HG03108 (cell line): ENCODE results near the gene FUT3.
"Not testable (repeated sequence)": the region's sequence is repeated elsewhere in the genome, so short reads cannot be mapped to it uniquely, and the experiment has no call there.

Source experiments
- ATAC-seq: cut with Tn5 transposase; IDR thresholded peaks from one replicate; pipeline ENCODE4 v1.9.1; 2021; ENCODE audit warnings: moderate library complexity; ENCODE audit not compliant: unreplicated experiment

FUT3 gene

DNA sequence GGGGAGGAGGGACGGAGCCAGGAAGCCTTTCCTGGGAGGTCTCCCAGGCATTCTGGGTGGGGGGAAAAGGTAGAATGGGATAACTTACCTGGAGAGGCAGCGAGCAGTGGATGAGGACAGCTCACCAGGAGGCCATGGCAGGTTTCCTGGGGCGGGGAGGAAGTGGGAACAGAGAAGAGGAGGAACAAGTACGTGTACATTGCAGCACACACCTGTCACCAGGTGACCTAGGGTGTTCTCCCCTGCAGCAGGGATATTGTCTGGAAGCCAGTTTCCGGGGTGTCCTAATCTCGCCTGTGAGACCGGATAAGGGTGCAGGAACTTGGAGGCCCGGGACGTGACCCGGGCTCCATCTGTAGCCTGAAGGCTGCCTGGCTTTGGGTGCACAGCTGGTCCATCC is at the start of gene FUT3:
Gene FUT3 (minus strand): TSS at position 148 of the 400 bp plus-strand sequence.
- no peak for ATAC-seq

DNA sequence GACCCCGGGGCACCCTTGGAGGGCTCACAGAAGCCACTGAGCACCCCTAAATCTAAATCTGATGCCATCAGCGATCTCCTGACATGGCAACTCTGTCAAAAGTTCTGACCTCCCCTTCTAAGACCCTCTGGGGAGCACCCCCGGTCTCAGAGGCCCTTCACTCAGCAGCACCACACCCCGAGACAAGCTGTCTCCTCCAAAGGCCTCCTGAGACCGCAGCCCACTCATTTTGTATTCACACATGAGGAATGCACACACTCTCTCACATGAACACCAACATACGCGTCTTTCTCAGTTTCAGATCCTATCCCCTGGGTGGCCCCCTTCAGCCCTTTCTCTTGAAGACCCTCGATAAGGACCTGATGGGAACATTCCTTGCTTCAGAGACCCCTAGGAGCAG is 49.7 kb upstream of the FUT3 start:
- ATAC-seq = no peak

DNA sequence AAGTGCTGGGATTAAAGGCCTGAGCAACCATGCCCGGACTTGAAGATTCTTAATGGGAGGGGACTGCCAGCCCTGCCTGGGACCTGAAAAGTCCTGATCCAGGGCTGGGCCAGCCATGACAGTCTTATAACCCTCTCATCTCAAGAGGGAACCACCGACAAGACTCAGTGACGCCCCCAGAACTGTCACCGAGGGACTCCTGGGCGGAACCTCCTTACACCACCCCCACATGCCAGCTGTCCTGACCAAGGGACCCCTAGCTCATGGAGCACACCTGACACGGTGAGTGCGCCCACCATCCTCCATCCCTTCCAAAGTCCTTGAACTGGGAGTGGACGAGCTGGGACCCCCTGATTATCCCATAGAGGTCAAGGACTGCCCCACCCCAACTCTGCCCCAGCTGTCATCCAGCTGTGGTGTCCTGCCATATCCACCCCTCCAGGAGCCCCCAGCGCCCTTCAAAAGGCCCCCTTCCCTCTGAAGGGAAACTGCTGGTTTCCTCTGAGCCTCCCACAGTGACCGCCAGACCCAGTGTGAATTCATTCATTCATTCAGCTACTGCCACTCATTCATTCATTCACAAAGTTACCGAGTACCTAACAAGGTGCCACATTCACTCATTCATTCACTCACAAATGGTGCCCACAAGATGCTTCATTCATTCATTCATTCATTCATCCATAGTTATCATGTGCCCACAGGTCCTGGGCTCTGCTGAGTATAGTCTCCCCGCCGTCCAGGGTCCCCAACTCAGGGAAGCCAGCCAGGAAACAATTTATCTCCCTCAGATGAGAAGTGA is 48.7 kb upstream of the FUT3 start:
- no peak for ATAC-seq

DNA sequence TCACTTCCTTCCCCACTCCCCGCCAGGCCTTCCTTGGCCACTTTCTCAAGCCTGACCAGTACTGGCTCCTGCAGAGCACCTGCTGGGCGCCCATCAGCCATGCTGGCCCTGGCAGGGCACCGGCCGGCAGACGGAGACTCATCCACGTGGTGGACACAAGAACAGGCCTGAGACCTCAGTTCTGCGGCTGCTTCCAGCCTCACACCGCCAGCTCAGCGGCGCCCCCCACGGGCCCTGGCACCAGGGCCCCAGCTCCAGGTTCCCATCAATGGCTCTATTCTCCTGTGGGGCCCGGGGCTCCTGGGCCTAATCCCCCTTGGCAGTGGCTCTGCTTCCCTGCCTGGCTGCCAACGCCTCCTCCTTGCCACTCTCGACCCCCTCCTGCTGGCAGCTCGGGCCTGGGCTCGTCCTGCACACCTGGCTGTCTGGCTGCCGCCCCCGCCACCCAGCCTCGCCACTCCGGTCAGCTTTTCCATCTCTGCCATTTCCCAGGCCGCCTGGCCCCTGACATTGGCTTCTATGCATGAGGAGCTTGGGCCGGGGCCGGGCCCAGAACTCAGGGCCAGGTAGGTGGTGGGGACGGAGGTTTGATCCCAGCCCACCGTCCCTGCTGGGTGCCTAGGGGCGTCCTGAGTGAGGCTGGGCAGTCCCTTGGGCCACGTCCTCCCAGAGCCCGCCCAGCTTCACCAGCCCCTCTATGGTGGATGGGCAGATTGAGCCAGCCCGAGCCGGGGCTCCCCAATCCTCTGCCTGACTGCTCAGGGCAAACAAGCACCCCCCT is 46.1 kb upstream of the FUT3 start:
- ATAC-seq = no peak

DNA sequence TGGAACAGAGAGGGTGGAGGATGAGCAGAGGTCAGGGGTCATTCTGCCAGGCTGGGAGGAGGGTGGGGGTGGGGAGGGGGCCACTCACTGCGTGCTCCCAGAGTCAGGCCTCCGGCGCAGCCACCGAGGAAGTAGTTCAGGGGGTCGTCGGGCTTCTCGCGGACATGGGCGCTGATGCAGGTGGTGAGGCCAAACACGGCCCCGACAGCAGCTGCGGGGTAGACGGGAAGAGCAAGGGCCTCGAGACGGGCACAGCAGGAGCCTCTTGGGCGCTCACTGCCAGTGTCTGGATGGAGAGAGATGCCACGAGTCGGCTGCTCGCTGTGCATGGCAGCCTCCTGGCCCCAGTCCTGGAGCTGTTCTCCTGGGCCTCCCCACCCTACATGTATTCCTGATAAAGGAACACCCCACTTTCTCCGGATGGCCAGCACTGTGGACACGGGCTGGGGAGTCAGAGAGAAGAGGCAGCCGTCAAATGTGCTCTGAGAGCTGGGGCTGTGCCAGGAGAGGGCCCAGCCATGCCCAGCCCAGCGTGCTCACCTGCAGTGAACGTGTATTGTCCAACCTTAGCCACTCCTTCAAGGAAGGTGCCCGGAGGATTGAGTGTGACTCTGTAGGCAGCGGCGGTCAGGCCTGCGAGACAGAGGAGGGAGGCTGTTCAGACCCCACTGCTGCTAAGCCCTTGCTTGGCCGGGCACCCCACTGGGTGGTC is 45.3 kb upstream of the FUT3 start:
- no peak for ATAC-seq

- ATAC-seq = no peak
Measured at GRCh38 chr19:5895890-5896289, 44.6 kb upstream of the FUT3 start.

DNA sequence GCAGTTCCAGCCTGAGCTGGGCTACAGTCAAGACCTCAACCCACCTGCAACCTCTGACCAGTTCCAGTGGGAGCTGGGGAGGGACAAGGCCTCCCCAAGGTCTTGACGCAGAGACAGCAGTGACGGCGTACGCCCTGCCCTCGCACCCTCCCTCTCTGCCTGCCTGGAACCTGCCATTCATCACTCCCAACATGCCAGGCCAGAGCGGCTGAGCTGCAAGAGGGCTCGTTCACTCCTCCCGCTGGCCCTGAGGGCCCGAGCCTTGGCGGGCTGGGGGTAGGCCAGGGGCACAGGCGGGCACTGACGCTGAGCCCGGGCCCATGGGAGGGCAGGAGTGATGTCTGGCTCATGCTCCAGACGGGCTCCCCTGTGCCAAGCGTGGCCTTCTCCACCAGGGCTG is 44.2 kb upstream of the FUT3 start:
- ATAC-seq = no peak

DNA sequence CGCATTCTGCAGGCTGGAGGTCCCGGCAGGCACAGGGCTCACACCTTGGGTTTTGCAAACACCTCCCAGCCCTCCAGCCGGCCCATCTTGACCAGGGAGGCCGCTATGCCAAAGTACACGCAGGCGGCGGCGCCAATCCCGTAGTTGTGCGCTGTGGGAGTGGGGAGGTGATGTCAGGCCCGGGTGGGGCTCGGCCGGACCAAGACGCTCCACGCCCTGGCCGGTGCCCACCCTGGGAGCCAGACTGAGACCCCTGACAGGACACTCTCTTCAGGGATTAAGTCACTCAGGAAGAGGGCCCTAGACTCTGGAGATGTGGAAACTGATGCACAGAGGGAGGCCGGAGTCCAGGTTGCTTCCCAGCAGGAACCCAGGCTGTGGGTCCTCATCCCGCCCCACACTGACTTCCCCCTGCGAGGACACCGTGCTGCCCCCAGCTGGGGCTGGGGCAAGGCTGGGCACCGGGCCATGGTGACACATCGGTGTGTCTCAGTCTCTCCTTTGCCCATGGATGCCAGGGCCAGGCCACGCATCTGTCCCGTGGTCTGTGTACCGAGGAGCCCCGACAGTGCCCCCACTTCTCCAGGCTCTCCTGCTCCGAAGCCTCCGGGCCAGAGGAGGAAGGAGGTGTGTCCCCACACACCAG is 43.6 kb upstream of the FUT3 start:
- ATAC-seq = no peak

- no peak for ATAC-seq
Measured at GRCh38 chr19:5893907-5894703, 42.9 kb upstream of the FUT3 start.

DNA sequence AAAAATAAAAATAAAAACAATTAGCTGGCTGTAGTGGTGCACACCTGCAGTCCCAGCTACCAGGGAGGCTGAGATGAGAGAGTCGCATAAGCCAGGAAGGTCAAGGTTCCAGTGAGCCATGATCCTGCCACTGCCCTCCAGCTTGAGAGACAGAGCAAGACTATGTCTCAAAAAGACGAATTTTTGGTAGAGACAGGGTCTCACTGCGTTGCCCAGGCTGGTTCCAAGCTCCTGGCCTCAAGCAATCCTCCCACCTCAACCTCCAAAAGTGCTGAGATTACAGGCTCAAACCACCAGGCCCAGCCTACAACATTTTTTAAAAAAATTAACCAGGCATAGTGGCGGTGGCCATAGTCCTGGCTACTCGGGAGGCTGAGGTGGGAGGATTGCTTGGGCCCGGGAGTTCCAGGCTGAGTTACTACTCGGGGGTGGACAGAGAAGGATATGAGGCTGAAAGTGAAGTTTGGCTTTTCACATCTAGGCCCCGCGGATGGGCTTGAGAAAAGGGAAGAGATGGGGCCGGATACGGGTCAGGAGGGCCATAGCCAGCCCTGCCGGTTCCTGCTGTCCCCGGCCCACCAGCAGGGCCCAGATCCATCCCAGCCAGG is 42.2 kb upstream of the FUT3 start:
- no peak for ATAC-seq

DNA sequence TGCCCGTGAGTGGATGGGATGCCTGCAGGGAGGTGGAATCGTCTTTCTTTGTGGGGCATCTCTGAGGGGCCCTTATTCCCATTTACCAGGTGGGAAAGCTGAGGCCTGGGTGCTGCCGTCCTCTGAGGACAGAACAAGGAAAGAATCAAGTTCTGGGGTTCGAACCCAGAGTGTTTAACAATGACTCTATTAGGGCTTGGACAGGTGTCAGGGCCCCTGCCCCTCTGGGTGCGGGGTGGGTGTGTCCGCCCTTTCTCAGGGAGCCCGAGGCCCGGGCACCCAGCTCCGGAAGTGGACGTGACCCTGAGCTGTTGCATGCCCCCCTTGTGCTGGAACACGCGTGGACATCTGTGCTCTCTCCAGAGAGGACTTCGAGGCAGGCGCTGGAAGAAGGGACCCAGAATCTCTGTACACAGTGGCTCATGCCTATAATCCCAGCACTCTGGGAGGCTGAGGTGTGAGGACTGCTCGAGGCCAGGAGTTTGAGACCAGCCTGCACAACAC is 41.6 kb upstream of the FUT3 start:
- ATAC-seq = no peak

GRCh38 chr19:5891938-5892771 is 40.9 kb upstream of the FUT3 start:
- ATAC-seq = no peak

- ATAC-seq = no peak
Measured at GRCh38 chr19:5891572-5891937, 40.3 kb upstream of the FUT3 start.

DNA sequence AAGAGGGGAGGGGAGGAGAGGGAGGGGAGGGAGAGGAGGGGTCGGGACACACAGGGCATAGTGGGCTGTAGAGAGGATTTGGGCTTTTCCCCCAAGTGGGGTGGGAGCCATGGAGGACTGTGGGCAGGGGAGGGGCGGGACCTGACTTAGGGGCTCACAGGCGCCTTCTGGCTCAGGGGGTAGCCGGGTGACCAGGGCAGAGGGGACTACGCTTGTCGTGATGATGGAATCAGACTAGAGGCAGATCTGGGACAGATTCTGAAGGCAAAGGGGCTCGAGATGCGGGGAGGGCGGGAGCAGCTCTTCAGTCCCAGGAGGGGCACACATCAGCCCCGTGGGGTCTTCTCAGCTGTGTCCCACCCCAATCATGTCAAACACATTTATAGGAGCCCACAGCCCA is 38.9 kb upstream of the FUT3 start:
- no peak for ATAC-seq

DNA sequence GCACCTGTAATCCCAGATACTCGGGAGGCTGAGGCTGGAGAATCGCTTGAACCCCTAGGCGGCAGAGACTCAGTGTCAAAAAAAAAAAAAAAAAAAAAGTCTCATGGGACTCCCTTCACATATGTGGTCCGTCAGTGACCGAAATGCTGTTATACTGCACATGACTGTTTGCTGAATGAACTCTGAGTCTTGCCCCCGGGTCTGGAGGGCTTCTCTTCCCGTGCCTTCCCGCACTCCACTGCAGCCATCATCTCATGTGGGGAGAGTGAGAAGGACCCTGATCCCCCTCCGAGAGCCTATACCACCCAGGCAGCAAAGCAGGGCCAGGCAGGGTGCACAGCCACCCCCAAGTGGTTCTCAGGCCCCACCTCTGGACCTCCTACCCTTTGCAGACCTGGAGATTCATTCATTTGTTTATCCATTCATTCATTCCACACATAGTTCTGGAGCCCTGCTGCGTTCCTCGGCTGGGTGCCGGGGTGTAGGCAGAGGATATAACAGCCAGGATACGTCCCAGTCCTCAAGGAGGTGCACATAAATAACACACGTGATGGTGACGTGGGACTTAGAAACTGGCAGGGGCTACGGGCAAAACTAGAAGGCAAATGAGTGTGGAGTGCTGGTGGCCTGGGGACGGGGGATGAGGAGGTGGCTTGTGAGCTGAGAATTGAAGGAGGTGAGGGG is 38.2 kb upstream of the FUT3 start:
- no peak for ATAC-seq

DNA sequence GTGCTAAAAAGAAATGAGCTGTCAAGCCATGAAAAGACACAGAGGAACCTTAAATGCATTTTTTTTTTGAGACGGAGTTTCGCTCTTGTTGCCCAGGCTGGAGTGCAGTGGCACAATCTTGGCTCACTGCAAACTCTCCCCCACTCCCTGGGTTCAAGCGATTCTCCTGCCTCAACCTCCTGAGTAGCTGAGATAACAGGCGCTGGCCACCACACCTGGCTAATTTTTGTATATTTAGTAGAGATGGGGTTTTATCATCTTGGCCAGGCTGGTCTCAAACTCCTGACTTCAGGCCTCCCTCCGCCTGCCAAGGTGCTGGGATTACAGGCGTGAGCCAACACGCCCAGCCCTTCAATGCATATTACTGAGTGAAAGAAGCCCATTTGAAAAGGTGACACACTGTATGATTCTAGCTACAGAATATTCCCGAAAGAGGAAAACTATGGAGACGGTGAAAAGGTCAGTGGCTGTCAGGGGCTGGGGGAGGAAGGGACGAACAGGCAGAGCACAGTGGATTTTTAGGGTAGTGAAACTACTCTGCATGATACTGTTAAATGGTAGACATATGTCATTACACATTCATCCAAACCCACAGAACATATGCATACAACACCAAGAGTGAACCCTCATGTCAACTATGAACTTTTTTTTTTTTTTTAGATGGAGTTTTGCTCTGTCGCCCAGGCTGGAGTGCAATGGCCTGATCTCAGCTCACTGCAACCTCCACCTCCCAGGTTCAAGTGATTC is 33.0 kb upstream of the FUT3 start:
- not testable (repeated sequence) for ATAC-seq

GRCh38 chr19:5883157-5883873 is 32.1 kb upstream of the FUT3 start:
- ATAC-seq = not testable (repeated sequence)
